SU-DHL-6 (cell line): ENCODE measurements around the gene MYL9.

Source experiments
- EZH2phosphoT487 ChIP-seq: fragments of 200-600 bp; sonication (generic), shearing (Covaris generic); conservative IDR thresholded peaks from 2 replicates; pipeline ENCODE4 v1.6.1; 2018; ENCODE audit warnings: mild to moderate bottlenecking, antibody characterized with exemption, low read length, moderate library complexity, mixed read lengths
- TF ChIP-seq, protein P1 (sequence below): fragments of 200-600 bp; sonication (generic); IDR thresholded peaks from one replicate; pipeline ENCODE4 v1.5.1; 2017; ENCODE audit warnings: antibody characterized with exemption, mild to moderate bottlenecking, low read length, moderate library complexity; ENCODE audit not compliant: insufficient read depth, poor library complexity, severe bottlenecking

DNA sequence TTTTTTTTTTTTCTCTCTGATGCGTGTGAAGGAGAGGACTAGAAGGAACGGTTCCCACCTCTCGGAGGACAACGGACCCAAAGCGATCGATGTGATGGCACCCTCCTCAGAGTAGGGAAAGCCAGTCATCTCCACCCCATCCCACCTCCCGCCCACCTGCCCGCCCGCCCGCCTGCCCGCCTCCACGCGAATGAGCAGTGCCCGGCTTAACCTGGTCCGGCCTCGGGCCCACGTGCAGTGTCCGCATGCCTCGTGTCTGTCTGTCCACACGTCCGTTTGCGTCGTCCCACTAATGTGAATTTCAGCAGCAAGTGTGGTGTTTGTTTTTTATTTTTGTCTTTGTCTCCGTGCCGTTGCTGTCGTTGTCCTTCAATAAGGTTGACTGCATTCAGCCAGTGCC lies 42.1 kb upstream of the MYL9 start:
- TF ChIP-seq, protein P1, sequence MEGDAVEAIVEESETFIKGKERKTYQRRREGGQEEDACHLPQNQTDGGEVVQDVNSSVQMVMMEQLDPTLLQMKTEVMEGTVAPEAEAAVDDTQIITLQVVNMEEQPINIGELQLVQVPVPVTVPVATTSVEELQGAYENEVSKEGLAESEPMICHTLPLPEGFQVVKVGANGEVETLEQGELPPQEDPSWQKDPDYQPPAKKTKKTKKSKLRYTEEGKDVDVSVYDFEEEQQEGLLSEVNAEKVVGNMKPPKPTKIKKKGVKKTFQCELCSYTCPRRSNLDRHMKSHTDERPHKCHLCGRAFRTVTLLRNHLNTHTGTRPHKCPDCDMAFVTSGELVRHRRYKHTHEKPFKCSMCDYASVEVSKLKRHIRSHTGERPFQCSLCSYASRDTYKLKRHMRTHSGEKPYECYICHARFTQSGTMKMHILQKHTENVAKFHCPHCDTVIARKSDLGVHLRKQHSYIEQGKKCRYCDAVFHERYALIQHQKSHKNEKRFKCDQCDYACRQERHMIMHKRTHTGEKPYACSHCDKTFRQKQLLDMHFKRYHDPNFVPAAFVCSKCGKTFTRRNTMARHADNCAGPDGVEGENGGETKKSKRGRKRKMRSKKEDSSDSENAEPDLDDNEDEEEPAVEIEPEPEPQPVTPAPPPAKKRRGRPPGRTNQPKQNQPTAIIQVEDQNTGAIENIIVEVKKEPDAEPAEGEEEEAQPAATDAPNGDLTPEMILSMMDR = no peak
- no peak for TF ChIP-seq EZH2phosphoT487
